ENCODE measurements around the gene UTS2R.
"Not testable (repeated sequence)": the region's sequence is repeated elsewhere in the genome, so short reads cannot be mapped to it uniquely, and the experiment has no call there.

The UTS2R gene

DNA sequence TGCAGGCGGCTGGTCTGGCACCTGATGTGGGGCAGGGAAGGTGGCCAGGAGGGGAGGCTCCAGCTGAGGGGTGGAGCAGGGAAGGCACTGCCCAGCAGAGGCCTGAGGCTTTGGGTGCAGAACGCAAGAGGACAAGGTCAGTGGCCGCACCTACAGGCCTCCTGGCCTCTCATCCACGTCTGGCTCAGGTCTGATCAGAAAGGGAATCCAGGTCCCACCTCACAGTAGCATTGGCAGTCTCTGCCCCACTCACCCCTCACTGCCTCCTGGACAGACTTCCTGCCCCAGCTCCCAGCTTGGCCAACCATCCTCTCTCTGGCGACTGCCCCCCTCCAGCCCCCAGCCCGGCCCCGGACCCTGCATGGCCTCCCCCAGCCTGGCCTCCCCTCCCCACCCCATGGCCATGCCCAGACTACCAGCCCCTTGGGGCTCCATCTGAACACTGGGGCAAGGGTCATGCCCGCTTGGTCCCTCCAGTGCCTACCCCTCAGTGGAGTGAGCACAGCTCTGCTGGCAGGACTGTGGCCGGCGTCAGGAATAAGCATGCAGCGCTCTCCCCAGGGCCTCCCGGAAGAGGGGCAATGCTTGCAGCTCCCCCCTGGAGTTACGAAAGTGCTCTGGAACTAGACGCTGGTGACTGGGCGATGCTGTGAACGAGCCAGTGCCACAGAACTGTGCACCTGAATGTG lies 4.6 kb downstream of the UTS2R start:
- DNase-seq = no peak

DNA sequence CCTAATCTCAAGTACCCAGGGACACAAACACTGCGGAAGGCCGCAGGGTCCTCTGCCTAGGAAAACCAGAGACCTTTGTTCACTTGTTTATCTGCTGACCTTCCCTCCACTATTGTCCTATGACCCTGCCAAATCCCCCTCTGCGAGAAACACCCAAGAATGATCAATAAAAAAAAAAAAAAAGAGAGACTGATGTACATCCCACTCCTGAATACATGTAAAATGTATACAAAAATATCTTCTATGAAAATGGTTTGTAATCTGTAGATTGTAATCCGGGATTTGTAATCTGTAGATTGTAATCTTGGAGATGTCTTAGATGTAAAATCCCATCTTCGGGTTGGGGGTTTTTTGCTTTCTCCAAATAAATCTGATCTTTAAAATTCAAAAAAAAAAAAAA lies 5.7 kb downstream of the UTS2R start:
- DNase-seq = not testable (repeated sequence)

DNA sequence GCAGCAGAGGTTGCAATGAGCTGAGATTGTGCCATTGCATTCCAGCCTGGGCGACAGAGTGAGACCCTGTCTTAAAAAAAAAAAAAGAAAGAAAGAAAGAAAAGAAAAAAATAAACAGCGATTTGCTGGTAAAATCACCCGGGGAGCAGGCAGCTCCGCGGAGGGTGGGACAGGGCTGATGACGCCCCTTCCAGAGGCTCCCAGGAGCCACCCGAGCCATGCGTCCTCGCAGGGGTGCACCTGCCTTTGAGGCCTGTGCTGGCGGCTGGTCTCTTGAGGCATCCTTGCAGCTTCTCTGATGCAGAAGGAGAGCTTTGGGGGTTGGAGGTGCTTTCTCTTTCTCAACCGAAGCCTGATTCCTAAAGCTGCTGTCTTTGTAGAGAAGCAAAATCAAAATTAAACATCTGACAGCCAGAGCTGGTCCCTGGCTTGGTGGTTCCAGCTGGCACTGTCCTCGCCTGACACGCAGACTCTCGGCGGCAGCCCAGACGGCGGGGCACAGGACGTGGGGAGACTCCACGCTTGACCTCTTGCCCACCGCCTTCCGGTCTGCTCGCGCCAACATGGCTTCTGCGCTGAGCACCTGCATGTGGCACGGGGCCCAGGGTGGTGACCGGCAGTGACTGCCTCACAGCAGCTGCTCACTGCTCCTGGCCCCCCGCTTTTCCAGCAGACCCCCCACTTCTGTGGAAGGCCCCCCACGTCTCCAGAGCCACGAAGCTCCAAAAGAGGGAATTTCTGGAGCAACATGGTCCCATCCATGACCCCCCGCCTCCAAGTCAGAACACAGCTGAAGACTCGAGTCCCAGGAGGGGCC lies 6.6 kb downstream of the UTS2R start:
- DNase-seq = no peak

DNA sequence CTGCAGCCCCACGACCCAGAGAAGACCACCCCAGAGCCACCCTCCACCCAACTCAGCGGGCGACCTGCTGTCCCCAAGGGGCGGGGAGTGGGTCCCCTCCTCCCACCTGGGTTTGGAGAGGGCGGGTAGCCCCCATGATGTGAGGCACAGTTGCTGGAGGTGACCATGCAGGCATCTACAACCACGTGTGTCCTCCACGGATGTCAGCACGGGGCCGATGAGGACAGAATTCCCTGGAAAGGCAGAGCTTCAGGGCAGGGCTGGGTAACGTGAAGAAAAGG lies 7.1 kb downstream of the UTS2R start:
- DNase-seq = no peak

DNA sequence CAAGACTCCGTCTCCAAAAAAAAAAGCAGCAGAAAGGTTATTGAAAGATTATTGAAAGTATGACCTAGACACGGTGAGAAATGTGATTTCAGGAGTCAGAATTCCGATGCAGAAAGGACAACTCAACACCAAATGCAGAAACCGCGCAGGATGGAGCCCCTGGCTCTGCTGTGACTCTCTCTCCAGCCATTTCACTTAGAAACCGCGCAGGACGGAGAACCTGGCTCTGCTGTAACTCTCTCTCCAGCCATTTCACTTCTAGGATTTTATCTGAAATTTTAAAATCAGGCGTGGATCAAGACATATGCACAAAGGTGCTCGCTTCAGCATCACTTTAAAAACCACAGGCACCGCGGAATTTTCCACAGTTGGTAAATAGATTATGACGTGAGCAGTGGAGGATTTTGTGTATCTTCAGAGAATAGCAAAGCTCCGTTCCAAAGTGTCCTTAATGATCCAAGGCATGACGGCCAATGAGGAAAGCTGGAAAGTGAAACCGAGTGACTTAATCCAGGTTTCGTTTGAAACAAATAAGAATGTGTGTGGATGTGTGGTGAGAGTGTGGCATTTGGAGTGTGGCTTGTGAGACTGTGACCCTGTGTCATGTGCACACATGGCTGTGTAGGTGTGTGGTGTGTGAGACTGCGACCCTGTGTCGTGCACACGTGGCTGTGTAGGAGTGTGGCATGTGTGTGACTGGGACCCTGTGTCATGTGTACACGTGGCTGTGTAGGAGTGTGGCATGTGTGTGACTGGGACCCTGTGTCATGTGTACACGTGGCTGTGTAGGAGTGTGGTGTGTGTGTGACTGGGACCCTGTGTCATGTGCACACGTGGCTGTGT lies 9.5 kb downstream of the UTS2R start:
- no peak for DNase-seq

DNA sequence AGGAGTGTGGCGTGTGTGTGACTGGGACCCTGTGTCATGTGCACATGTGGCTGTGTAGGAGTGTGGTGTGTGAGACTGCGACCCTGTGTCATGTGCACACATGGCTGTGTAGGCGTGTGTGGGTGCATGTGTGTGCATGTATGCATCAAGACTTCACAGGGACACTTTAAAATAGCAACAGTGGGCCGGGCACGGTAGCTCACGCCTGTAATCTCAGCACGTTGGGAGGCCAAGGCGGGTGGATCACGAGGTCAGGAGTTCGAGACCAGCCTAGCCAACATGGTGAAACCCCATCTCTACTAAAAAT lies 10.1 kb downstream of the UTS2R start:
- not testable (repeated sequence) for DNase-seq

DNA sequence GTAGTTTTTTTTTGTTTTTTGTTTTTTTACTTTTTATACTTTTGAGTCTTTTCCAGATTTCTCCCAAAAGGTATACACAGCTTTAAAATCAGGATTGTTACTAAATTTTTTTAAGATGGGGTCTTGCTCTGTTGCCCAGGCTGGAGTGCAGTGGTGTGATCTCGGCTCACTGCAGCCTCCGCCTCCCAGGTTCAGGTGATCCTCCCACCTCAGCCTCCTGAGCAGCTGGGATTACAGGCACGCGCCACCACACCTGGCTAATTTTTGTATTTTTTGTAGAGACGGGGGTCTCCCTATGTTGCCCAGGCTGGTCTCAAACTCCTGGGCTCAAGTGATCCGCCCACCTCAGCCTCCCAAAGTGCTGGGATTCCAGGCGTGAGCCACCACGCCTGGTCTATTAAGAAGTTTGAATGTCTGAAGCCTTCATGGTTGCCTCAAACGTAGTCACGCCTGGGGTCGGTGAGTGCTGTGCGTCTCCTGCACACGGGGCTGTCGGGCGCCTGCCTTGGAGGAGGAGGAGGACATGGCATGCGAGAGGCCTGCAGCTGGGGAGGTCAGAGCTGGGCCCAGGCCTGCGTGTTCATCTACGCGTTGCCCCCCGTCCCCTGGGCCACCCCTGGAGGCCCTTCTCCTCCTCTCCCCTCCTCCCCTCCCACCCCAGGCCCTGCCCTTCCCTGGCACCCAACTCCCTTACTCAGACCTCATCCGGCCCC lies 10.8 kb downstream of the UTS2R start:
- not testable (repeated sequence) for DNase-seq

DNA sequence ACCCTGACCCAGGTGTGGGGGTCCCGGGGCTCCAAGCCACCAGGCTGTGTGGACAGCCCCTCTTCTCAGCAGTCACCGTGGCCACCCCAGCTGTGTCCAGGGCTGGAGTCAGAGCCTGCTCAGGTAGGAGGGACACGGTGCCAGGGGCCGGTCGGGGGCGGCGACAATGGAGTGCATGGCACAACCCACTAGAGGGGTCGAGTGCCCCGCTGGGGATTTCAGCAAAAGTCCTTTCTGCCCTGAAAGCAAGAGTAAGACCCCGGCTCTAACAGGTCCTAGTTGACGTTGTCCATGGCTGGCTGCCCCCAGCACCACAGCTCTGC lies 11.3 kb downstream of the UTS2R start:
- no peak for DNase-seq

DNA sequence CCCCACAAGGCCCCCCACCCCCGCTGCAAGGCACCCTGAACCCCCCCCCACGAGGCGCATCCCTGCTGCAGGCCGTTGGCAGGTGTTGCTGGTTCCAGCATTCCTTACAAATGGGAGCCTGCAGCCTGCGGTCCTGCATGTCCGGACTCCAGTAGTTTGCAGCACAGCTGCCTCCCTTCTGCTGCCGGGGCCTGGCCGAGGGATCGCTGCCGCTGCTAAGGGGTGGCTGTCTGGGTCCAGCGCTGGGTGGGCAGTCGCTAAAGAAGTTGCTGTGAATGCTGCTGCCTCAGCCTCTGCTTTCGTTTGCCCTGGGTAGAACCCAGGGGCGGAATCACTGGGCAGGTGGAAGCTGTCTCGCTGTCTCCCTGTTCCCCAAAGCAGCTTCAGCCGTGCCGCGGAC lies 11.8 kb downstream of the UTS2R start:
- no peak for DNase-seq

DNA sequence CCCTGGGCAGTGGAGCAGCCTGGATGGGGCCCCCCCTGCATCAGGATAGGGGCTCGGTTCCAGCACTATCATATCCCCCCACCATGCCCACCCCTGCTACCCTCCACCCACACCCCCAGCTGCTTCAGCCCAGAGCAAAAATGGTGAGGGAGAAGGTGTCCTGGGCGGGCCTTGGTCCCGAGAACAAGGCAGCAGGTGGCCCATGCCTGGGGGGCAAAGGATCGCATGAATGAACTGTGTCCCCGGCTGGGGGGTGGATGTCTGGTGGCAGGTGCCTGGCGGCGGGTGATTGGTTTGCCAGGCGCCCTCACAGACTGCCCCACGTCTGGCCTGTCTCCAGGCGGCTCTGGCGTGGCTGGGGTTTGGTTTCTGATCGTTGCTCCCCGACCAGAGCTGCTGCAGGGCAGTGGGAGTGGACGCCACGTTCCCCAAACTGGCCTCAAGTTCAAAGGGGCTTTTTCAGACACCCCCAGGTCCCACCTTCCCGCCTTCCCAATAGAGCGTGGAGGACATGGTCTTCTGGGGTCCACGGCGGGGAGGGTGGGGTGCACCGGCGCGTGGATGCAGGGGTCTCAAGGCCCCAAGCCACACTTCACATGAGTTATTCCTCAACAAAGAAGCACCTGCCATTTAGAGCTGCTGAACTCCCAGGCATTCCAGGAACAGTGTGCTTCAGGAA lies 12.6 kb downstream of the UTS2R start:
- peak; percentile 75 for DNase-seq

DNA sequence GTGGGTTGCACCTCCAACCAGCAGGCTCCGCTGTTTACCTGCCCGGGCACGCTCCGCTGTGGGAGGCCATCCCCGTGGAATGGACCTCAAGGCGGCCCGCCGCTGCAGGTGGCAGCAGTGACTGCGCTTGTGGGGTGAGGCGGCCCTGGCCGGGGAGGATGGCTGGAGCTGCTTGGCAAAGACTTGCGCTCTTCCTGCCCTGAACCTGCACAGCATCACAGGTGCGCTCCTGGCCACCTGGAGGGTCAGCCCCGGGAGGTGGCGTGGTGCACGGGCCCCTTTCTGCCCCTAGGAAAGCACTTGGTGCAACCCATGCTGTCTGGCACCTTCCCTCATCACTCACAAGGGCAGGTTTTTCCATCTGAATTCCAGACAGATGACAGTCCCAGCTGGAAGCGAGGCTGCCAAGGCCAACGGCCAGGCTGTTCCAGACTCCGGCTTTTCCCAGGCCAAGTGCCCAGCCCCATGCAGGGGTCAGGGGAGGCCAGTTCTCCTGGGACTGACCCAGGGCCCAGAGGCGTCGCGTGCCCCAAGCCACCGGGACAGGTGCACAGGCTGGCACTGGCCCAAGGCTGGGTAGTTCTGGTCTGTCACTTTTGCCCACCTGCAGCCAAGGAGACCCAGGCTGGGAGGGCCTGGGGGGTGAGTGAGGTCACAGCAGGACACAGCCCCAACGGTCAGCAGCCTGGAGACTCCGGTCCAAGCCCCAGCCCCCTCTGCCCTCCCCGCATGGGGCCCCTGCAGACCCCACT lies 13.3 kb downstream of the UTS2R start:
- DNase-seq = peak; percentile 38

DNA sequence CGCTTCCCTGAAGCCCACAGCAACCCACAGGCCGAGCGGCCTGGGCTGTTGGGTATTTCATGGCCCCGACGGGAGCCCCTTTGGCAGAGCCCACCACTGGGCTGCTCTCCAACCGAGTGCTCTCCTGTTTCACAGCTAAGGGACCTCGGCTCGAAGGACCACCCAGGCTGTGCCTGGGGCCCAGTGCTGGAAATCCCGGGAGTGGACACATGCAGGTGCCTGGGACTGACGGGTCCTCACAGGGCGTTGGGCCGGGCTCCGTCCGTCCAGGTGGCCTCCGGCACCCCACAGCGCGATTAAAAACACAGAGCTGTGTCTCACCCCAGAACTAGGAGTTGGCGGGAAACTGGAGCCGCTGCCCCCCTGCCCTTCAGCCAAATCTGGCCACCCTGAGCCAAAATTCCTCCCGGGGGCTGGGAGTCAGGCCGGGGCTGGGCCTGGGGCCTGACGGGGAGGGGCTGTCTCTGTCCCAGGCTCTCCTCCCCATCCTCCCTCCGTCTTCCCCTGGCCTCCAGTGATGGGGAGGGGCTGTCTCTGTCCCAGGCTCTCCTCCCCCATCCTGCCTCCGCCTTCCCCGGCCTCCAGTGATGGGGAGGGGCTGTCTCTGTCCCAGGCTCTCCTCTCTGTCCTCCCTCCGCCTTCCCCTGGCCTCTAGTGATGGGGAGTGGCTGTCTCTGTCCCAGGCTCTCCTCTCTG lies 14.1 kb downstream of the UTS2R start:
- no peak for DNase-seq

DNA sequence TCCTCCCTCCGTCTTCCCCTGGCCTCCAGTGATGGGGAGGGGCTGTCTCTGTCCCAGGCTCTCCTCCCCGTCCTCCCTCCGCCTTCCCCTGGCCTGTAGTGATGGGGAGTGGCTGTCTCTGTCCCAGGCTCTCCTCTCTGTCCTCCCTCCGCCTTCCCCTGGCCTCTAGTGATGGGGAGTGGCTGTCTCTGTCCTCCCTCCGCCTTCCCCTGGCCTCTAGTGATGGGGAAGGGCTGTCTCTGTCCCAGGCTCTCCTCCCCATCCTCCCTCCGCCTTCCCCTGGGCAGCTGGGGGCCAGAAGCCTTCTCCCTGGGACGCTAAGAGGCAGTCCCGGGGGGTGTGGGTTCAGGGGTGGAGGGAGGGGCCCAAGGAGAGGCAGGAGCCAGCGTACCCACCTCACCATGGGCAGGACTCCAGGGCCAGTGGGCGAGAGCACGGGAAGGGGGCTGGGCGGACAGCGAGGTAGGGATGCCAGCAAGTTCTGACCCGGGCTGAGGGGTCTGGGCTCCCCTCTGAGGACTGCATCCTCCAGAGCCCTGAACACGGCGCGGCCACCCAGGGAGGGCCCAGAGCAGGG lies 14.8 kb downstream of the UTS2R start:
- DNase-seq = no peak

DNA sequence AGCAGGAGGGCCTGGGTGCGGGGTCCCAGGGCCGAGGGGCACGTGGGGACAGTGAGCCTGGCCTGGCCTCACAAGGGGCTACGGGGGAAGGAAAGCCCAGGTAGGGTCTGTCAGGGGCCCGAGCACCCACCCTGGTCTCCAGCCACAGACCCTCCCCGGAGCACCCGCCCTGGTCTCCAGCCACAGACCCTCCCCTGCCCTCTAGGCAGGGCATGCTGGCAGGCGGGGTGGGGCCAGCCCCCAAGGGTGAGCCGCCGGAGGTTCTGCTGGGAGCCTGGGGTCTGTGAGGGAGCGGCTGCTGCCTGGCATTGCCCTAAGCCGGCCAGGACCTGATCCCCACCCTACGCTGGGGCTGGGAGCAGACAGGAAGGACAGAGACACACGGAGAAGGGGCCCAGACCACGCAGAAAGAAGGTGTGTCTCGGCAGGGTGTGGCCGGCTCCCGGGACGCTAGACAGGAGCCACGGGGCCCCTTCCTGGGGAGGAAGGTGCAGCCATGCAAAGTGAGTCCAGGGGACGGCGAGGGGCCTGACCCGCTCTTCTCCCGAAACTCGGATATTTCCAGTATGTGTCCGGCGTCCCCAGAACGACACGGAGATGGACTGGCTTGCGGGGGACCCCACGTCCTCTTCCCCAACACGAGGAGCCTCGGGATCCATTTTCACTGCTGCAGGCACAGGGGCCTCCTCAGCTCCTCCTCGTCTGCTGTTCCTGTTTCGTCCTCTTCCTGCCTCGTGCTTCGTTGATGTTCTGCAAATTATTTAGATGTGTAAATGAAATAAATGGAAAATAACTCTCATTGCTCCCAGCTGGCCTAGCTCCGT lies 15.5 kb downstream of the UTS2R start:
- DNase-seq = no peak

DNA sequence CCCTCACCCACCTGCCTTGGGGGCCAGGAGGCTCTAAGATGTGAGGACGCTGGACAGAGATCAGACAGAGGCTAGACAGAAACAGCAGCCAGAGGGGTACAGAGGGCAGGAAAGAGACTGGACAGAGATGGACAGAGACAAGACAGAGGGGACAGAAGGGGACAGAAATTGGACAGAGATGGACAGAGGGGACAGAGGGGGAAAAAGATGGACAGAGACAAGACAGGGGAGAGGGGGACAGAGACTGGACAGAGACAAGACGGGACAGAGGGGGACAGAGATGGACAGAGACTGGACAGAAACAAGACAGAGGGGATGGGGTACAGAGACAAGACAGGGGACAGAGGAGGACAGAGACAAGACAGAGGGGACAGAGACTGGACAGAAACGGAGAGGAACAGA lies 16.1 kb downstream of the UTS2R start:
- DNase-seq = no peak

DNA sequence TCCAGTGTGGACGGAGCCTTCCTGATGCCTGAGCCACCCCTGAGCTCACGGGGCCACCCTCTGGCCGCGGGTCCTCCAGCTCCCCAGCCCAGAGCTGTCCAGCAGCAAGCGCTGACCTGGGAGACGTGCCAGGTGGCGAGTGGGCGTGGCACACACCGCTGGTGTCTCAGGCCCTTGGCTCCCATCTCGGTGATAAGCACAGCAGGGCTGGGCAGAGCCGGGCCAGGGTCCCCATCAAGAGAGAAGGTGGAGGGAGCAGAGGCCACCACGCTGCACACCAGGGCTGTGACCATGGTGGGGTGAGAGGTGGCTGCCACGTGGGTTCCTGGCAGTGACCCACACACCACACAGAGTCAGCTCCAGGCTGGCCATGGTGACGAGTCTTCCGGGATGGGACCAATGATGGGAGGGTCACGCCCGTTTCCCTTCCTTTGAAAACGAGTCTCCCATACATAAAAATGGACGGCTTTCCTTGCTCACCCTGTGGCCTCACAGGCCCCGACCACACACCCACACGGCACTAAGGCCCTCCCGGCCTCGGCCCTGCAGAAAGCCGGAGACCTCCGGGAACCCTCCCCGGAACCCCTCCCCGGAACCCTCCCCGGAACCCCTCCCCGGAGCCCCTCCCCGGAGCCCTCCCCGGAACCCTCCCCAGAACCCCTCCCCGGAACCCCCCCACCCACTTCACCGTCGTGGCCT lies 16.8 kb downstream of the UTS2R start:
- DNase-seq = no peak

DNA sequence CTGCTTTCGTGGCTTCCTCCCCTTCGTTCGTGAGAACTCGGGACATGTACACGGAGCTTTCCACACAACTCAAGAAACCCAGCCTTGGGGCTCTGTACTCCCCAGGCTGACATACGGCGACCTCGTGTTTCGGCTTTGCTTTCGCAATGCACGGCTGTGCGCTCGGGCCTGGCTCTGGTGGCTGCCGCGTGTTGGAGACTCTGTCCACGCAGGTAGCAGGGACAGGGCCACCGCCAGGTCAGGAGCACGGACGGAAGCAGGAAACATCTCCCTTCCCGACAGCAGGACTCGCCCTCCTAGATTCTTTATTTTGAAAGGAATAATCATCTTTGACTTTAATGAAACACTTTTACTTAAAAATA lies 17.3 kb downstream of the UTS2R start:
- DNase-seq = no peak

DNA sequence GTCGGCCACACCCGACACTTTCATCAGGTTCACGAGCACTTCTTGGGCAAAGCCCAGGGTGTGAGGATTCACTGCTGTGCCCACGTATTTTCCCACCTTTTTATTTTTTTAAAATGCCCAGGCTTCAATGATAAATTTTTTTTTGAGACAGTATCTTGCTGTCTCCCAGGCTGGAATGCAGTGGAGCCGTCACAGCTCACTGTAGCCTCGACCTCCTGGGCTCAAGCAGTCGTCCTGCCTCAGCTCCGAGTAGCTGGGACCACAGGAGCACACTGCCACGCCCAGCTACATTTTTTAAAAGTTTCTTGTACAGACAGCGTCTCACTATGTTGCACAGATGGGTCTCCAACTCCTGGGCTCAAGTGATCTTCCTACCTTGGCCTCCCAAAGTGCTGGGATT lies 17.8 kb downstream of the UTS2R start:
- no peak for DNase-seq

DNA sequence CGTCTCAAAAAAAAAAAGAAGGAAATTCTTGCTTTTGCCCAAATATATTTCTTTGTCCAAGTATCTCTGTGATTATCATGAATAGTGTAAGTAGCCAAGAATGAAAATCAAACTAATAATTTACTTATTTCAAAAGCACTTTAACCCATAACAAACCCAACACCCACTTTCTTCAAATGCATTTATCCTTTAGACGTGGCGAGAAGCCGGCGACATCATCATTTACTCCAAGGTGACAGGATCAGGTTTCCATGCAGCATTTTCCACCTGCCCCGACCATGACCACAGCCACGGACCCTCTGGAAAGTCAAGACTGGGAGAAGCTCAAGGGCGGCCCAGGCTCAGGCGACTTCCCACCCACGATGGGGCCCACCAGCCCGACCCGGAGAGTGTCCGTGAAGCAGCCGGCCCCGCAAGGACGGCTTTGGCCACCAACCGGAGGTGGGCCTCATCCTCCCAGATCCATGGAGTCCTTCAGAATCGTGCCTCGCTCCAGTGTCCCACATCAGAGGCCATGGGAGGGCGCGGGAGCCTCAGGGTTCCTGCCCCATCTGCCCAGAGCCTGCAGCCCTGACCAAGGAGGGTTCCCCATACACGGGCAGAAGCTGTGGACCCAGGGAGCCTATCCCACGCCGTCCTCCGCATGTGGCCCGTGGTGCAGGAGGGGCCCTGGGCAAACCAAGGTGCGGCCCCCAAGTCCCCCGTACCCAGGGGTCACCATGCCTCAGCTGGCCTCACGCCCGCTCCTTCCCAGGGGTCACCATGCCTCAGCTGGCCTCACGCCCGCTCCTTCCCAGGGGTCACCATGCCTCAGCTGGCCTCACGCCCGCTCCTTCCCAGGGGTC lies 18.7 kb downstream of the UTS2R start:
- DNase-seq = no peak

Data from NCI-H1694 treated with DMSO at 0.1 percent for 48 hours (cell line).